GM19240 (cell line): ENCODE results near the gene INAFM1.

ENCODE experiments used
- DNase-seq: peaks from one replicate; pipeline ENCODE4 v3.0.0; 2011; ENCODE audit warnings: low spot score; ENCODE audit not compliant: insufficient read length

Gene INAFM1

DNA sequence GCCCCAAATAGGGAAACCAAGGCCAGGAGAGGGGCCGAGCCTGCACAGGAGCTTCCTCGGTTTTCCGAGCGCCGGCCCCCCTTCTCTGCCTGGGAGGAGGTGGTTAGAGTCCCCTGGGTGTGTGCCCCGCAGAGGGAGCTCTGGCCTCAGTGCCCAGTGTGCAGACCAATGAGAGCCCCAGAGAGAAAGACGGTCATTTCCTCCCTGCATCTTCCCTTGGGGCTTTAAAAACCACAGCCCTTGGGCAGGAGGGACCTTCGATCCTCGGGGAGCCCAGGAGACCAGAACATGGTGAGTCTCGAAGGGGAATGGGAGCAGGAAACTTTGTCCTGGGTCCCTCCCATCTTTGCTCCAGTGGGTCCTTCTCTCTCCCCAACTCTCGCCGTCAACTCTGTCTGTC, 34.9 kb downstream of the INAFM1 start, which contains the start of gene C5AR1:
TSS of gene C5AR1 (plus strand) at position 254 of the 400 bp plus-strand sequence. CDS start at position 289, 35 bp downstream.
- DNase-seq = no peak

GRCh38 chr19:47310323-47310722, 35.6 kb downstream of the INAFM1 start:
- DNase-seq = no peak

DNA sequence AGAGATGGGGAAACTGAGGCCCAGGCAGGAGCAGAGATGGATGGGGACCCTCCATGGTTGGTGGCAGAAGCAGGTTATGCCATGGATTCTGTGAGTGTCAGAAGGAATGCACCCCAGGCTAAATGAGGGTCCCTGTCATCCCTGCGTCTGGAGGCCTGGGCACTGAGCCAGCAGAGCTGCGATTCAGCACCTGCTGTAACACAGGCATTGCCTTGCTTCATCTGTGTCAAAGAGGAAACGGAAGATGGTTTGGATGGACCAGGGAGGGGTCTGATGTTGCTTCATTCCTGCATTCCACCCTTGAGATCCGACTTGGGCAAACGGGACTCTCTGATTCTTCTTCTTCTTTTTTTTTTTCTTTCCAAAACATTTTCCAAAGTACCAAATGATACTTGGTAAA, 36.1 kb downstream of the INAFM1 start:
- no peak for DNase-seq

DNA sequence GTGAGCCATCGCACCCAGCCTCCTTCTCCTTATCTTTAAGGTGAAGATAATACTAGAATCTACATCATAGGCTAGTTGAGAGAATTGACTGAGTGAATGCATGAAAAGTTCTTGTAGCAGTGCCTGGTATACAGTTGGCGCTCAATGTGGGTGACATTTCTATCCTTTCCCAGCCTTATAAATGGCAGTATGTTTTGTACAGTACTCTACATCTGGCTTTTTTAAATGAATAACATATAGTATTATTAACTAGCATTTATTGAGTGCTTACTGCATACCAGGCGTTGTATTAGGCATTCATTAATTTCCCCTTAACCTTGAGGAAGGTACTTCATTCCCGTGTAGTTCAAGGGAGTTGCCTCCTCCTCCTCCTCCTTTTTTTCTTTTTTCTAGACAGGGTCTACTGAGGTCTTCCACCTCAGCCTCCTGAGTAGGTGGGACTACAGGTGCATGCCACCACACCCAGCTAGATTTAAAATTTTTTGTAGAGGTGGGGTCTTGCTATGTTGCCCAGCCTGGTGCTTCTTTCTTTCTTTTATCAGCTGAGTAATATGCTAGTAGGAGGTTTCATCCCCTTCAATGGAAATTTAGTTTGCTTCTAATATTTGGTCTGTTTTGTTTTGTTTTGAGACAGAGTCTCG, 37.8 kb downstream of the INAFM1 start:
- DNase-seq = no peak

DNA sequence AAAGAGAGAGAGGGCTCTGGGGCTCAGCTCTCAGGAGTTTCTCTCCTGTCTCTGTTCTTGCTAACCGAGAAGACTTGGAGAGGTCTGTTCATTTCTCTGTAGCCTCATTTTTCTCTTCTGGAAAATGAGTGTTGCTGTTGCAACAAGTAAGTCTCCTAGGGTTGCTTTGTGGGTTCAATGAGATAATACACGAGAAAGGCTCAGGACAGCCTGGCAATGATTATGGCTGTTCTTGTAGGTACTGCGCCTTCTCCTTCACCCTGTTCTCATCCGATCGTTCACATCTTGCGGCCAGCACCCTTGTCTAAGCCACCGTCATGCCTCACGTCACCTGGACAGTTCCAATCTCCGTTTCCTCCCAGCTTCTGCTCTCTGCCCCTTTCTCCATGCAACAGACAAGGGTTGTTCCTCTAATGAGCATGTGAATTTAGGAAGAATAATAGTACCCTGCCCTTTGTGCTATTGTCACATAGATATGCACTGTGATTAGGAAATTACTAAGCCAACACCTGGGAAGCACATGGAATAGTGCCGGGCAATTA, 39.1 kb downstream of the INAFM1 start:
- DNase-seq = no peak

GRCh38 chr19:47315125-47315821, 40.6 kb downstream of the INAFM1 start:
- DNase-seq = no peak

DNA sequence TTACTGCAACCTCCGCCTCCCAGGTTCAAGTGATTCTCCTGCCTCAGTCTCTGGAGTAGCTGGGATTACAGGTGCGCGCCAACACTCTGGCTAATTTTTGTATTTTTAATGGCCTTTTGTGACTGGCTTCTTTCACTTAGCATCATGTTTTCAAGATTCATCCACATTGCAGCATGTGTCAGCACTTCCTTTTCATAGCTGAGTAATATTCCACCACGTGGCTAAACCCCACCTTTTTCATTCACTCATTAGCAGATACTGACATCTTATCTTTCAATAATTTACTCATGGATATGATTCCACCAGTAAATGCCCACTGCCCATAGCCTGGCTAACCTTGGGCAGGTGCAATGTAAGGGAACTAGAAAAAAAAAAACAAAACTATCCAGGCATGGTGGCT, 41.8 kb downstream of the INAFM1 start:
- no peak for DNase-seq

DNA sequence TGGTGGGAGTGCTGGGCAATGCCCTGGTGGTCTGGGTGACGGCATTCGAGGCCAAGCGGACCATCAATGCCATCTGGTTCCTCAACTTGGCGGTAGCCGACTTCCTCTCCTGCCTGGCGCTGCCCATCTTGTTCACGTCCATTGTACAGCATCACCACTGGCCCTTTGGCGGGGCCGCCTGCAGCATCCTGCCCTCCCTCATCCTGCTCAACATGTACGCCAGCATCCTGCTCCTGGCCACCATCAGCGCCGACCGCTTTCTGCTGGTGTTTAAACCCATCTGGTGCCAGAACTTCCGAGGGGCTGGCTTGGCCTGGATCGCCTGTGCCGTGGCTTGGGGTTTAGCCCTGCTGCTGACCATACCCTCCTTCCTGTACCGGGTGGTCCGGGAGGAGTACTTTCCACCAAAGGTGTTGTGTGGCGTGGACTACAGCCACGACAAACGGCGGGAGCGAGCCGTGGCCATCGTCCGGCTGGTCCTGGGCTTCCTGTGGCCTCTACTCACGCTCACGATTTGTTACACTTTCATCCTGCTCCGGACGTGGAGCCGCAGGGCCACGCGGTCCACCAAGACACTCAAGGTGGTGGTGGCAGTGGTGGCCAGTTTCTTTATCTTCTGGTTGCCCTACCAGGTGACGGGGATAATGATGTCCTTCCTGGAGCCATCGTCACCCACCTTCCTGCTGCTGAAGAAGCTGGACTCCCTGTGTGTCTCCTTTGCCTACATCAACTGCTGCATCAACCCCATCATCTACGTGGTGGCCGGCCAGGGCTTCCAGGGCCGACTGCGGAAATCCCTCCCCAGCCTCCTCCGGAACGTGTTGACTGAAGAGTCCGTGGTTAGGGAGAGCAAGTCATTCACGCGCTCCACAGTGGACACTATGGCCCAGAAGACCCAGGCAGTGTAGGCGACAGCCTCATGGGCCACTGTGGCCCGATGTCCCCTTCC, 45.5 kb downstream of the INAFM1 start:
- no peak for DNase-seq

GRCh38 chr19:47321630-47322029, 46.9 kb downstream of the INAFM1 start:
- DNase-seq = no peak

GRCh38 chr19:47322058-47322457, 47.4 kb downstream of the INAFM1 start:
- no peak for DNase-seq

DNA sequence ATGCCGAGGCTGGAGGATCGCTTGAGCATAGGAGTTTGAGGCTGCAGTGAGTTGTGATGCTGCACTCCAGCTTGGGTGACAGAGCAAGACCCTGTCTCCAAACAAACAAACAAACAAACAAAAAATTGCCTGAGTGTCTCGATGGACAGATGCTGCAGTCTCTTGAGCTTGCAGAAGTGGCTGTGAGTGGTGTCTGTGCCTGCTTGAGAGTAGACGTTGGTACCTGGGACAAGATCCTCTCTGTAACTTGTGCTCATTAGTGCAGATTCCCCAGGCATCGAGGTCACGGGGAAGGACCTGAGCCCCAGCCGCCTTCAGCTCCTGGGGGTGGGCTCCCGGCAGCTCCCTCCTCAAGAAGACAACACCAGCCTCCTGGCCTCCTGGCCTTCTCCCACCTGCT, 48.7 kb downstream of the INAFM1 start:
- no peak for DNase-seq

- no peak for DNase-seq
Measured at GRCh38 chr19:47323872-47324271, 49.2 kb downstream of the INAFM1 start.

- DNase-seq = no peak
Measured at GRCh38 chr19:47324502-47324901, 49.8 kb downstream of the INAFM1 start.
